Right lung (tissue), 5 donors: ENCODE data around the gene NRIP2. TPM values are rescaled to one million over a fixed set of nuclear protein-coding genes. Genes with fewer than 3 reads are reported as not detected.
A peak's percentile ranks its signal among the peaks of the same experiment; 100 is the strongest.

Experiments
- DNase-seq, 2 donors: peaks; one replicate each; pipeline ENCODE4 v3.0.0-alpha.2; 2013
- polyA plus RNA-seq, 5 donors: library from polyadenylated mRNA; unstranded; fragments of 120-200 nt; gene quantifications; one replicate each; pipeline versions ENCODE4 v1.2.1 to v1.2.3, GENCODE V29; 2013; ENCODE audit warnings: inconsistent platforms in 1 of 5, low replicate concordance in 1 of 5; ENCODE audit not compliant: insufficient read length in 5 of 5, insufficient read depth in 1 of 5

The NRIP2 gene
- polyA plus RNA-seq, 5 donors: 5.2 to 8.3 (median 5.9) TPM

DNA sequence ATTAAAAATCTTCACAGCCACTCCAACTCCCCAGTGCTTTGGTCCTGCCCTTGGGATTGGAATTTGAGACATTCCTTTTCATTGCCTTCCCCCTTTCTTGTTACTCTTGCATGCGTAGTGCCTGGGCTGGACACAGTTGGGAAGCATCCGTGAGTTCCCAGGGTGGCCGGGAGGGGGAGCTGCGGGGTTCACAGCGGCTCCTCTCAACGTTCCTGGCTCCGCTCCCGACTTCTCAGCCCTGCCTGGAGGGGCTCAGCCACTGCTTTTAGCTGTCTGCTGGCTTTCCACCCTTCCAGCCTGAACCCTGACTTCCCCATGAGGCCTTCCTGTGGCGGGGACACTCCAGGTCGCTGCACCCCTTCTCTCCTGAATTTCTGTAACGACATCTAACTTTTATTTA is 18.8 kb upstream of the NRIP2 start:
- DNase-seq: peak; percentile 72 to 80

DNA sequence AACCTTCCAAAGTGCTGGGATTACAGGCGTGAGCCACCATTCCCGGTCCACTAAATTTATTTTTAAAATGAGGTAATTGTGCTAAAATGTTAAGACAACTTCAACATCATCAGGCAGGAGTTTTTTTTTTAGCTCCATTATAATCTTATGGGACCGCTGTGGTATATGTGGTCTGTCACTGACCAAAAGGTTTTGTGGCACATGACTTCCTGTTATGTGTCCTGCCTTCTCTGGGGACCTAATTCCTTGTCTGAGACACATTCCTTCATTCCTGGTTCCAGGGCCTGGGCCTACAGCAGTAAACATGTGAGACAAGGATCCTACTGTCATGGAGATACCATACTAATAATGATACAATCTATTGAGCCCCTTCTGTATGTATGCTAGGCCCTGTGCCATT is 17.1 kb upstream of the NRIP2 start:
- DNase-seq: no peak

DNA sequence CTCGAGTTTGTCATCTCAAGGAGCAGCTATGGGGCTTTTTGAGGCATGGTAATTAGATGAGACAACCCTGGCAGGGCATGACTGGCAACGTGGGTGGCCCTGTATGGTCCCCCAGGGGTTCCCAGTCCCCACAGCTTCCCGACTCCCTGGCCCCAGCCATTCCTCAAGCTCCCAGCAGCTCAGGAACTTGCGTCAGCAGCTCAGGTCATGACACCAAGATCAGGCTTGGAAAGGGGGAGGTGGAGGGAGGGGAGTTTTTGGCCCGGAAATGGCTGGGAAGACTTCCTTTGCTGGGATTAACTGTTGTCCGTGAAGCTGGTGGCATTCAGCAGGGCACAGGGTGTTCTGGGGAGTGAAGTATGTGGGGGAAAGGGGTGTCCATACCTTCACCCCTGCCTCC is 10.4 kb upstream of the NRIP2 start:
- DNase-seq: peak in 1 of 2 donors; percentile 28

DNA sequence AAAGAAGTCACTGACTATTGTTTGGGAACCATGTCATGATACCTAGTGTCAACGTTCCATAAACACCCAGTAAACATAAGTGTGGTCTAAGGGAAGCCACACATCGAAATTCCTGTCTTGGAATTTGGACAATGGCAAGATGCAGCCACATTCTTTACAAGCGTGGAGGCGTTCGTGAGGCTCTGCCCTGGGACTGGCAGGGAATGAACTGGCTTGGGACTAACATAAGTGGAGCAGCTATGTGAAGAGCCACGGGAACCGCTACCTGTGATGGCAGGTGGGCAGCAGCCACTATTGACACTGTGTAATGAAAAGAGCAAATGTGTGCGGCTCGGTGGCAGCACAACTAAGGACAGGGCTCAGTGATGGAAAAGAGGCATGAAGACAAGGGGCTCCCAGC is 10.0 kb upstream of the NRIP2 start:
- no peak for DNase-seq

DNA sequence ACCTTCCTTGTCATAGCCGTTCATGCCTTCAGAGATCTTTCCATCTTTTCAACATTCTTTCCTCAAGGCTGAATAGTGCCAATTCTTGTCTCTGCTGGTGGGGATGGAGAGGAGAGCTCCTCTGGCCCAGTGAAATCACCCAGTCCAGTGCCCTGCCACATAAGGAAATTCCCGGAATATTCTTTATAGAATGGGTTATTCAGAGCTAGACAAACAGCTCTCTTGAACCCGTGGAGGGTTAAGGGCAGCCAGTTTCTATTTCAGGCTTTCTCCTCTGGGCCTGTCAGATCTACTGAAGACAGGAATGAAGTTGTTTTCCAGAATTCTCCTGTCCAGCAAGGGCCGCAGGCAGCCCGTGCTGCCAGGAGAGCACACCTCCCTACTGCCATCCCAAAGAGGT is 8.1 kb upstream of the NRIP2 start:
- DNase-seq: no peak

DNA sequence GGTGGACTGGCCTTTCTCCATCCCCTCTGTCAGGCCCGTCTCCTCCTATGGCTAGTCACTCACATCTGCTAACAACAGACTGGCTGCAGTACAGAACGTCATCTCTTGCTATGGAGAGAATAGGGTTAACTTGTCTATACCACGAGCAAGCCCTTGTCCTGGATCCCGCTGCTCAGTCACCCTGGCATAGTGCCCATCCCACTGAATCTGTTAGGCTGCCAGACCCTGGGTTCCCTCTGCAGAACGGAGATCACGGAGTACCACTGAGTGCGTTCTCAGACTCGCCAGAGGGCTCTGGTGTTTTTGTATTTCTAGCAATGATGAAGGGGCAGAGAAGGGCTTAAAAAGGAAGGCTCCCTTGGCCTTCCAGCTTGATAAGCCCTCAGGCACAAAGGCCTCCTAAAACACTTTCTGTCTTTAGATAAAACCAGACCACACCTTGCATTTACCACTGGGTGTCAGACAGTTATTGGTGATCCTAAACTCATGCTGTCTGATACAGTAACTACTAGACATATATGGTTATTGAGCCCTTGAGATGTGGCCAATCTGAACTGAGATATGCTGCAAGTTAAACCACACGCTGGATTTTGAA is 6.3 kb upstream of the NRIP2 start:
- no peak for DNase-seq

DNA sequence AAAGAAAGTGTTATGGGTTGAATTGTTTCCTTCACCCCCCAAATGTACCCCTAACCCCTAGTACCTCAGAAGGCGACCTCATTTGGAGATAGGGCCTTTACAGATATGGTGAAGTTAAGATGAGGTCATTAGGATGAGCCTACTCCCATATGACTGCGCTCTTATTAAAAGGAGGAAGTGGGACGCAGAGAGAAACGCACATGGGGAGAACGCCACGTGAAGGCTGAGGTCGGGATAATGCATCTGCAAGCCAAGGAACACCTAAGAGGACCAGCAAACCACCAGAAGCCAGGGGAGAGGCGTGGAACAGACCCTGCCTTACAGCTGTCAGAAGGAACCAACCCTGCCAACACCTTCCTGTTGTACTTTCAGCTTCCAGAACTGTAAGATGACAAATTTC is 1.7 kb upstream of the NRIP2 start:
- DNase-seq: no peak

DNA sequence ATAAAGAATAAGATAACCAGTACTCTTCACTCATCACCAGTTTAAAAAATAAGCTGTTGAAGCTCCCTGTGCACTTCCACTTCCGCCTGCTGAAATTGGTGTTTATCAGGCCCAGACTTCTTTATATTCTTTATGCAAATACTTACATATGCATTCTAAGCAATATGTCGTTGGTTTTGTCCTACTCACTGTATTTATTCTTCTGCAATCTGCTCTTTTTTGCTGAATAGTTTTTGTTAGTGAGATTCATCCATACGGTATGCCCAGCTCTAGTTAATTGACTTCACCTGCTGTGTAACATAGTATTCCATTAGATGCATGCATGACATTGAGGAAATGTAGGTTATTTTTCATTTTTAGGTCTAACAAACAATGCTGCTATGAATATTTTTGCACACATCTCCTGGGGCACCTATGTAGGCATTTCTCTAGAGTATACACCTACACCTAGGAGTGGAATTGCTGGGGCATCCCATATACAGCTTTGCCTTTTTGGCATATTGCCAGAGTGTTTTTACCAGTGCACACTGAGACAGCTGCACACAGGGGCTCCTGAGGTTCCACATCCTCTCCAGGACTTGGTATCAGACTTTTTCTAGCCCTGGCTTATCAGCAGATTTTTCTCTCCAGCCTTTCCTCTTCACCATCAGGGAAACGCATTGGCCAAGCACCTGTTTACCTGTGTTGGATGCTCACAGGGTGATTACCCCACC is 1.0 kb upstream of the NRIP2 start:
- no peak for DNase-seq

DNA sequence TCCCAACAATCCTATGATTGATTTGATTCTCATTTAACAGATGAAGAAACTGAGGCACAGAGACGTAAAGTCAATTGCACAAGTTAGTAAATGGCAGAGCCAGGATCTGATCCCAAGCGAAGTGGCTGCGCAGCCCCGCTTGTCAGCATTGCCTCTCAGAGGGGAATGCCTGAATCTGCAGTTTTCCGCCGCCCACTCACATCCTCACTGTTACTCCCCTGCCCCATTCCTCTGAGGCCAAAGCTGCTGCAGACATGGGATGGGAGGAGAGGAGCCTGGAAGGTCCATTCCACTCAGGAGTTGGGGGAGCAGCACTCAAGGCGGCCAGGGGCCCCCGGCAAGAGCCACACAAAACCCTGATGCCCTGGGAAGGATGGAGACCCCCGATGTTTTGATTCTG is 1.0 kb downstream of the NRIP2 start:
- DNase-seq: no peak

DNA sequence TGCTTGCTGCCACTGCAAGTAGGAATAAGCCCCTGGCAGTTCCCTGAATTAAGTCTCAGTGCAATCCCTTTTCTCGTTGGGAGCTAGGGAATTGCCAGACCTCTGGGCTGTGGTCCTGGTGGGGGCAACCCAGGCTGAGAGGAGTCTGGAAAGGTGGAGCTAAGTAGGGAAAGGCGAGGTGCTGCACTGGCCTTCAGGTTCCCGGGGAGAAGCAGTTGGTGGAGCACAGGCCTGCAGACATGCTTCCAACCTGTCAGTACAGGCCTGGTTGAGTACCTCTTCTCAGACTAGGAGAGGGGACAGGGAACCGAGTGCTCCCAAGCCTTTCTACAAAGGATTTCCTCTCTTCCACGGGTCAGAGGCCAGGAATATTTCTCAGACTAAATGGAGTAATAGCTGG is 1.5 kb downstream of the NRIP2 start:
- DNase-seq: no peak

DNA sequence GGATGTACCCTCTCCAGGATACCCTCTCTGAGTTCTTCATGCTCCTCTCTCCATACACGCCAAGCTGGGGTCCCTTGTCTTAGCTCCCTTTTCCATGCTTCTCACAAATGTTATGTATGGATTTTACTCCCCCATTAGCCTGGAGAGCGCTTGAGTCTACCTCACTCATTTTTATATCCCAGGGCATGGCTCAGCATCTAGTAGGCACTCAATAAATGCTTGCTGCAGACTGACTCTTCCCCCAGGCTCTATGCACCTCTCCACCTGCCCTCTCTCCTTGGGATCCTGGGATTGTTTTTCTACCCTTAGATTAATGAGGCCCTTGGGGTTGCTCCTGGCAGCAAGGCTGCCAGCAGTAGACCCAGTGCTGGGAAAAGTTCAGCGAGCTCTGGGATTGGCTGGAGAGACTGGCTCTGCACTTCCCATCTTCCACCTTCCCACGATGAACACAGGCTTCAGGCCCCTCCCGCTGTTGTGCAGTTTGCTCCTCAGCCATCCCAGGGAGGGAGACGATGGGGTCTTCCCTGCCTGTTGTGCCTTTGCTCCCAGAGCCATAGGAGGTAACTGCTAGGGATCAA is 2.2 kb downstream of the NRIP2 start:
- DNase-seq: no peak

DNA sequence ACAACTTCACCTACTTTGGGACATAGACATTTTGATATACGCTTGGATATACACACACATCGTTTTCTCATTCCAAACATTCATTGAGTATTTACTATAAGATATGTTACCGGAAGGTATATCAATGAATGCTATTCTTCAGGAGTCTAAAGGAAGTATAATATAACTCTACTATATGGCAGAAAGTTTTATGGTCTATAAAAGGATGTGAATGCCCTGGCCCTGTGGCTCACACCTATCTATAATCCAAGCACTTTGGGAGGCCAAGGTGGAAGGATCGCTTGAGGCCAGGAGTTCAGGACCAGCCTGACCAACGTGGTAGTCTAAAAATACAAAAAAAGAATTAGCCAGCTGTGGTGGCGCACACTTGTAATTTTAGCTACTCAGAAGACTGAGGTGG is 5.6 kb downstream of the NRIP2 start:
- no peak for DNase-seq

DNA sequence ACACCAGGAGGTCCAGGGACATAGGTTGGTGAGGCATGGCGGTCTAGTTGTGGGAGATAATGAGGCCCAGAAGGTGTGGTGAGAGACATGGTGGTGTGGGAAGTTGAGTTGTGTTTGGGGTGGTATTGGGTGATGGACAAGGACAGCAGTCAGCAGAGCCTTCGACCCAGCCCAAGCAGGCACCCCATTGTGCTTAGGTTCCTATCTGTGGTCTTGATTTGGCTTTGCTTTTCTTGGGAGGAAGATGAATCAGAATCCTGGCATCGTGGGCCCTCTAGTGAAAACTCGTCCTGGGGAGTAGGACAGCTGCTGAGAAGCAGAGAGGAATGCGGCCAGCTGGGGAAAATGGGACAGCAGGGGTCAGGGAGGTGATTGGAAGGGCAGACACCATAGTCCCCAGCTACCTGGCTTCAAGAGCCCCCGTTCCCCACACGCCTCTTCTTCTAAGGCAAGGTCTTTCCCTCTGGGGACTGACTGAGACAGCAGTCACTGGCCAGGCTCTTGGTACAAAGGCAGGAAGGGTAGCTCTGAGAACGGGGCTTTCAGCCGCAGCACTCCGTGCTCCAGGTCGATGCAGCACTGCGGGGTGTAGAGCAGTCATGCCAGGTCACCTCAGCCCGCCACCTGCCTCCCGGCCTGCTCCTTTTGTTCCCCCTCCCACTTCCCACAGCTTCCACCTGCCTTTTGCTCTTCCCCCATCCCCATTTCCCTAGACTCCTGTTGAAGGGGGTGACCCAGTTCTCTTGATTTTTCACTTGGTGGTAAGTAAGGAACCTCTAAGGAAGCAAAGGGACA is 7.9 kb downstream of the NRIP2 start:
- no peak for DNase-seq

DNA sequence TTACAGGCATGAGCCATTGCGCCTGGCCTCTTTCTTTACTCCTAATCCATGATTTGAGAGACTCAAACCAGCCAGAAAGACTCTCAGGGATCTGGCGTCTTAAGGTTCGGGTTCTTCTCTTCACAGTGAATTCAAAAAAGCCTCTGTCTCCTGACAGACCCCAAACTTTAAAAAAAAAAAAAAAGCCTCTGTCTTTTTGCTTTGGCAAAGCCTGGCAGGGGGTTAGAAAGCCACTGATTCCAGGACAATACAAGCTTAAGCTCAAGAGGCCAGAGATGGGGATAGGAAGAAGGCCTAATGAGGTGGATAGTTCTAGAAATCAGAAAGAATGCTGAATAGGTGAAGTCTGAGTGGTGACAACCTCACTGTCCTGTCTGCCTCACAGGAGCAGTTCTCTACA is 8.8 kb downstream of the NRIP2 start:
- DNase-seq: no peak

DNA sequence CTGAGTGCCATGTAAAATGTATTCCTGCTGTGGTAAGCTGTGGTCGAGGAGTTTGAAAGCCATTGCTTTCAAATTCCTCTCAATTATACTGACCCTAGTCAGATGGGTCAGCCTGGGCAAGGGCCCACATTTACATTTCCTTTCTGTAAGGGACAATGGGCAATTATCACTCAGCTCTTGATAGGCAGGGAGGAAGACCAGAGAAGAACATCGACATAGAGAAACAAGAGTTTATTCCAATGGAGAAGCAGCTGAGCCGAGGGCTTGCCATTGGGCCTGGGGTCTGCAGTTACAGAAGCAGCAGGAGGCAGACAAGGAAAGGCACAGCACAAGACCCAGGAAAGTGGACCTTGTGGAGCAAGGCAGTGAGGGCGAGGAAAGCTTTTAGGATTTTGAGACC is 9.7 kb downstream of the NRIP2 start:
- no peak for DNase-seq

DNA sequence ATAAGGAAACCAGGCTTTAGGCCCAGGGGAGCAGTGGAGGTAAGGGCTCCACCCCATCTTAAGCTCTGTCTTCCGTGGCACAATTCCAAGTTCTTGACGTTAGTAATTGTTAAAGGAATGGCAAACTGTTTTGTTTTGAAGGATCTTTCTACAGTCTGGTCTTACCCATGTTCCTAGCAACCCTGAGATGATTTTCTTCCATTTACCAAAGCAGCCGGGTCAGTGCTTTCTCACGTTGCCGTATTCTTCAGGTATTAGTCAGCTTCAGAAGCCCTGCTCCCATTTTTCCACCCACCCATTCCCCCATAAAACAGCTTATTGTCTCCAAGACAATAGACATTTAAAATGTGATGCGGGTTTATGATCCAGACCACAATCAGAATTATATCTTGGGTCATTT is 10.3 kb downstream of the NRIP2 start:
- no peak for DNase-seq

DNA sequence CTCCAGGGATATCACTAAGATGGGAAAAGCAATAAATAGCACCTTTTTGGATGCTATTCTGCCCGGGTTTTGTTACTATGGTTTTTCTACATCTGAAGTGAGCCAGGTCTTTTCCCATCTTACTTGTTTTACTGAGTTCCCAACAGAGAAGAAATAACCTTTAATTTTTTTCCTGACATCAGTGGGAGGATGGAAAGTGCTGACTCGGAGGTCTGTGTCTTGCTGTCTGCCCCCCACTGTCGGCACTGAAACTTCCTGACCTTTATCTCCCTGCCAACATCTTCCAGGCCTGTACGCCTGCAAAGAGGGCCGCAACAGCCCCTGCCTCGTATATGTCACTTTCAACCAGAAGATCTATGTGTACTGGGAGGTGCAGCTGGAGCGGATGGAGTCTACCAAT is 11.4 kb downstream of the NRIP2 start:
- DNase-seq: no peak

DNA sequence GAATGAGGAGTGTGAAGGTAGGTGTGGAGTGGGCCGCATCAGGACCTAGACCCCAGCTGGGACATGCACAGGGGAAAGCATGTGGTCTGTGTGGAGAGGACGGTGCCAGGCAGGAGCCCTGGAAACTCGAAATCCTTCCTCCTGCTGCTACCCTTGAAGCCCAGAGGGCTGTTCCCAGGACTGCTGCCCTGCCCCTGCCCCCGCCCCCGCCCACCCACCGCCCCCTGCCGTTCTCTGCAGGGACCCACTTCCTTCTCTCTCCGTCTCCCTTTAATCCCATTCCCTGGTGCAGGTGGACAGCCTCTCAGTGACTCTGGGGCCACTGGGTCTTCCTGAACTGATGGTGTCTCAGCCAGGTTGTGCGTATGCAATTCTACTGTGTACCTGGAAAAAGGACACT is 14.4 kb downstream of the NRIP2 start:
- no peak for DNase-seq

DNA sequence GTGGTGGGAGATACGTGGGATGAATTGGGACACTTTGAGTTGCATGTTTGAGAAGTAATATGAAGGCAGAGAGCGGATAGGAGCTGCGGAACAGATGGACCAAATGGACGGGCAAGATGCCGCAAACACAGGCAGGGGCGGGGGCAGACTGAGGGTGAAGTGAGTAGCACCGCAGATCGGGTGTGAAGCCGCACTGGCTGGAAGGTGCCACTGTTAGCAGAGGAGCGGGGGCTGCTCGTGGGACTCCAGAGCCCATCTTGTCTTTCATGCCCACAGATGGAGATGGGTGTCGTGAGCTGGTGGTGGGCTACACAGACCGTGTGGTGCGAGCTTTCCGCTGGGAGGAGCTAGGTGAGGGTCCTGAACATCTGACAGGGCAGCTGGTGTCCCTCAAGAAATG is 15.0 kb downstream of the NRIP2 start:
- no peak for DNase-seq

DNA sequence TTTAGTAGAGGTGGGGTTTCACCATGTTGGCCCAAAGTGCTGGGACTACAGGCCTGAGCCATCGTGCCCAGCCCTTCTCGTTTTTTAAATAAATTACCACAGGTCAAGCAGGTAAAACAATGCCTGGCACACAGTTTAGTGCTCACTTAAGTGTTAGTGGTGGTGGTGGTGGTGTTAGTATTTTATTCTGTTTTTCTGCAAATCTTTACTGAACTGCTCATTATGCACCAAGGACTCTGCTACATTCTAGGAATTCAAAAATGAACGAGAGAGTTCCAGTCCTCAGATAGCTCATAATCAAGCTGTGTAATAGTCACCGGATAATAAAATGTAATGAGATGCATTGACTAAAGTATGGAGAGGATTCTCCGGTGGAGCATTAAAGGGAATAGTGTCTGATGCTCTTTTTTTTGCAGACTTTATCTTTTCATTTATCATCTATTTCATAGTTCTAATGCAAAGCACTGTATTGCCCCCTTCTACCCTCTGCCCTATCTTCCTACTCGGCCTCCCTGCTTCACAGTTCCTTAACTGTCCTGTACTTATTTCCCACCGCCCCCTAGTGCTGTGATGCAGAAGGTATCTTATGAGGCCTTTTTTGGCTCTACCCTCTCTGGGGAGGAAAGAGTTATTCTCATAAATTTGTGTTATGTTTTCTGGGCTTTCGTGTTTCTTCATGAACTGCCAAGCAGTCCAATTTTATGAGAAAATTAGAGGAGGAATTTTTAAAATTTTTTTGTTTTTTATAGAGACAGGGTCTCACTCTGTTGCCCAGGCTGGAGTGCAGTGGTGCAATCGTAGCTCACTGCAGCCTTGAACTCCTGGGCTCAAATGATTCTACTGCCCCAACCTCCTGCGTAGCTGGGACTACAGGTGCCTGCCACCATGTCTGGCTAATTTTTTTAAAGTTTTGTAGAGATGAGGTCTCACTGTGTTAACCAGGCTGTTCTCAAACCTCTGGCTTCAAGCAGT is 21.3 kb downstream of the NRIP2 start:
- DNase-seq: peak in 1 of 2 donors; percentile 34
